RPMI7951 (cell line): ENCODE measurements around the gene PAF1. TPM values are rescaled to one million over a fixed set of nuclear protein-coding genes. Genes with fewer than 3 reads are reported as not detected.
A peak's percentile ranks its signal among the peaks of the same experiment; 100 is the strongest.
"Not testable (repeated sequence)": the region's sequence is repeated elsewhere in the genome, so short reads cannot be mapped to it uniquely, and the experiment has no call there.

Experiments used
- DNase-seq: peaks from one replicate; pipeline ENCODE4 v3.0.0-alpha.2; 2012; ENCODE audit warnings: low read depth
- total RNA-seq: library from RNA; depleted of rRNA; stranded (reverse); fragments of >200 nt; shearing (Covaris generic); gene quantifications from 2 replicates; pipeline ENCODE4 v1.2.3, GENCODE V29; 2014

PAF1 gene
- total RNA-seq, 1 experiment from 2014 or later, result 59.4 TPM

DNA sequence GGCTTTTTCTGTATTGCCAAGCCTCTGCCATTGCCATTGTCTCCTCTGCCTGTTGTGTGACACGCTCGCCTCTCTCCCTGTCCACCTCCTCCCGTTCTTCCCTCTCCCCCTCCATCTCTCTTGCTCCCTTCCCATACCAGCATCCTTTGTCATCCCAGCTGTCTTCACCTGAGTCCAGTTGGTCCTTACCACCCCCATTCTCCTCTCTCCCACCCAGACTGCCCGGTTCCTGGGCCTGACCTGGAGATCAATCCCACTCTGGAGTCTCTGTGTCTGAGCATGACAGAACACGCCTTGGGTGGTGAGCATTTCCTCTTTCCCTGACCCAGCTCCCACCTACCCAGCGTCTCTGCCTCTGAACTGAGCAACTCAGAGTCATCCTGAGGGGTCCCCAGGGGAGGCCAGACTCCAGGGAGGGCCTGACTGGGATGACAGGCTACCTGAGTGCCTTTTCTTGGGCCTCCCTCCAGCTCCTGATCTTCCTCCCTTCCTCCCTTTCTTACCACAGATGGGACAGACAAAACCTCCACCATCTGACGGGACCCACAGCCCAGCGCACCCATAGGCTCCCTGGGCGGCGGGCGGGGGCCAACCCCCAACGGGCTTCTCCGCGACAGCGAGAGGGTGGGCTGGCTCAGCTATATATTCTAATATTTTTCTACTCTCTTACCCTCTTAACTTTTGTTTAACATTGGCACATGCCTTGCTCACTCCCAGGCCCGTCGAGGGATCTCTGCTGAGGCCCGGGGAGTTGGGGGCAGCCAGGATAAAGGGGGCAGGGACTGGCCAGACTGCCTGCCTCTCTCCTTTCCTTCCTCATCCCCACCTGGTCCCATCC, 7.7 kb downstream of the PAF1 start:
- no peak for DNase-seq

GRCh38 chr19:39381910-39382611, 8.8 kb downstream of the PAF1 start:
- DNase-seq, result no peak

- no peak for DNase-seq
These were observed 10.1 kb downstream of the PAF1 start for GRCh38 chr19:39380521-39381502.

GRCh38 chr19:39379865-39380396, 11.0 kb downstream of the PAF1 start:
- no peak for DNase-seq

GRCh38 chr19:39379366-39379765, 11.5 kb downstream of the PAF1 start:
- DNase-seq, result not testable (repeated sequence)

- DNase-seq, result no peak
These were observed 13.2 kb downstream of the PAF1 start for GRCh38 chr19:39377373-39378362.

- no peak for DNase-seq
These were observed 15.0 kb downstream of the PAF1 start for GRCh38 chr19:39375929-39376328.

DNA sequence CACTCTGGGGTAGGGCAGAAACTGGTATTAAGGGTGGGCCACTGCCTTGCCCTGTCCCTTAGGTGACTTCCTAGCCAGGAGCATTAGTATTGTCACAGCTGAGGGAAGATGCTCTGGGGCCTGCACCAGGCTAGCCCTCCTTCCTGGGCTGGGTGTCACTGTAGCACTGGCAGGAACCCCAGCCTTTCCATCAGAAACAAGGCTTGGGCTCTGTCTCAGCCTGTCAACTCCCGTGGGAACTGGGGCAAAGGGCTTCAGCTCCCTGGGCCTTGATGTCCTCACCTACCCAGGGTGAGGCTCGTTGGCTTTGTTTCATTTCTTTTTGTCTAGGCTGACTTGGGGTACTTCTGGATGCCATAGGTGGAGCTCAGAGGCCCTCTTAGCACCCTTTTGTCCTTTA, 18.0 kb downstream of the PAF1 start:
- no peak for DNase-seq

DNA sequence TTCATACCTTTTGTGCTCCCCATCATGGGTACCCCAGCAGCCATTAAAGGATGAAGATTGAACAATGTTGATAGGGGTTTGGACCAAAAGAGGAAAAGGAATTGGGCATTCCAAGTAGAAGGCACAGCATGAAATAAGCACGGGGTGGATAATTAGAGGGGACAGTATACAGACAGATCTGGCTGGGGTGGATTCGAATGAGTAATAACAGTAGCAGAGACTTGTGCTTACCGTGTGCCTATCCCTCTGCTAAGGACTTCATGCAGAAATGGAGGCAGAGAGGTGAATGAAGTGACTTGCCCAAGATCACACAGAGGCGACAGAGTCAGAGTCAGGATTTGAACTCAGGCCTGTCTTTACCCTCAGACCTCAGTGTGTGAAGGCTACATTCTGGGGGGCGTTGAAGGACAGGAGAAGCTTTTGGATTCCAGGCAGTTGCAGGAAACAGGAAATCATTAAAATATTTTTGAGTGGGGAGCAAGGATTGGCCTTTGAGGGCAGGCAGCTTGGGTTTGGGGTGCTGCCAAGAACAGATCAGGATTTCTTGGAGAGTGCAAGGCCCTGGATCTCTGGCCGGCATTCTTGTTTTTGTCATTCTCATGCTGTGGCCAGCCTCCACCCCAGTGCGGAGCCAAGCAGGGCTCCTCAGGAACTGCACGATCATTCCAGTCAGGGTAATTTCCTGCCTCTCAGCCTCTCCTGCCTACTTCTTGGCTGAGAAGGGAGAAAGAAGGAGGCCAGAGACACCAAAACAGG, 18.7 kb downstream of the PAF1 start:
- peak; percentile 85 for DNase-seq

DNA sequence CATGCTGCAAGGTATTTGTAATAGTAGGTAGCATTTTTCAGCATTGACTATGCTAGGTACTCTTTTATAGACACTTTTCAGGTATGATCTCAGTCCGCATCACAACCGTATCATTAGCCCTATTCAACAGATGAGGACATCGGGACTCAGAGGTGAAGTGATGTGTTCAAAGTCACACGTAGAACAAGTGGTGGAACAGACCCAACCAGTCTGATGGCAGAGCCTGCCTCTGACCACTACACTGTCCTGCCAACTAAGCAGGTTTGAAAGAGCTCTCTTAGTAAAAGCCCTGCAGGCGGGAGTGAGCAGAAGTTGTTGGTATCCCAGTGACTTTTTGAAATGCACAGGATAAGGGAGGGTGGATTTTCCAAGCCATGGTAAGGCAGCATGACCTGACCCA, 20.2 kb downstream of the PAF1 start:
- DNase-seq, result no peak

DNA sequence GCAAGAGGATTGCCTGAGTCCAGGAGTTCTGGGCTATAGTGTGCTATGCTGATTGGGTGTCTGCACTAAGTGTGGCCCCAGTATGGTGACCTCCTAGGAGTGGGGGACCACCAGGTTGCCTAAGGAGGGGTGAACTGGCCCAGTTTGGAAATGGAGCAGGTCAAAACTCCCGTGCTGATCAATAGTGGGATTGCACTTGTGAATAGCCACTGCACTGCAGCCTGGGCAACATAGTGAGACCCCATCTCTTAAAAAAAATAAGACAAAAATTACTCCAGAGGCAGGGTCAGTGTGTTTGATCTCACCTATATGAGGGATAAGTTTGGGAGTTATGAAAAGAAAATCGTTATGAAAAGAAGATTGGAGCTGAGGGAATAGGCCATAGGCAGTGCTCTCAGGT, 21.7 kb downstream of the PAF1 start:
- DNase-seq, result no peak

DNA sequence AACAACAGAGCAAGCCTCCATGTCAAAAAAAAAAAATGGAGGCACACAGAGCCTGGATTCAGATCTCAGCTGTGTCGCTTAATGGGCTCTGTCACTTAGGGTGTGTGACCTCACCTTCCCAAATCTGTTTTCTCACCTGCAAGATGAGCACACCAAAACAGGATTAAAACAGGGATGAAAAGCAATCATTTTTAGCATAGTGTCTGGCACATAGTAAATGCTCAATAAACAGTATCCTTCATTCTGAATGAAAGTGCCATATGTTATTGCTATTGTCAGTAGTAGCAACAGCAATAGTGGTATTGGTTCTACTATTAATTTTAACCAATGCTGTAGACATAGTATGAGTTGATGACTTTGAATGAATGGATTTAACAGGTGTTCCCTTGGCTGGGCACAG, 25.4 kb downstream of the PAF1 start:
- DNase-seq, result no peak

DNA sequence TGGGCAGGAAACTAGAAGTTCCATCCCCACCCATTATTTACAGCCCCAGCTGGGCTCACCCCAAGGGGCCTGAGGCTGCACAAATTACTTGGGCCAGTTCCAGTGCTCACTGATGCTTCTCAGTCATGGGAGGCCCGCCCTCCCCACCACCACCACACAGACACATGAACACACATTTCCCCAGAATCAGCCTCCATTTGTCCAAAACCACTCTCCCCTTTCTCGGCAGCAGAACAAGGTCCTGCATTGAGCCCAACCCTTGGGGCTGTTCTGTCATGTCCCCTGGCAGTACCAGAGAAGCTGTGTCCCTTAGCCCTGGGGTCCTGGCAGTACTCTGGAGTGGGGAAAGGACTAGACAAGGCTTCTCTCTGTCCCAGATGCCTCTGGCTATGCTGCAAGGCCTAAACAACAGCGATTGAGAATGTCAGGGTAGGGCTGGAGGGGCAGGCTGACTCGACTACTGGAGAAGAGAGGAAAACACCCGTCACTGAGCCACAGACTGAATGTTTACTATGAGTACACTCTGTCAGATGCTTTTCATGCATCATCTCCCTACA, 26.9 kb downstream of the PAF1 start:
- DNase-seq, result peak; percentile 48

- DNase-seq, result peak; percentile 43
These were observed 27.9 kb downstream of the PAF1 start for GRCh38 chr19:39362682-39363657.

DNA sequence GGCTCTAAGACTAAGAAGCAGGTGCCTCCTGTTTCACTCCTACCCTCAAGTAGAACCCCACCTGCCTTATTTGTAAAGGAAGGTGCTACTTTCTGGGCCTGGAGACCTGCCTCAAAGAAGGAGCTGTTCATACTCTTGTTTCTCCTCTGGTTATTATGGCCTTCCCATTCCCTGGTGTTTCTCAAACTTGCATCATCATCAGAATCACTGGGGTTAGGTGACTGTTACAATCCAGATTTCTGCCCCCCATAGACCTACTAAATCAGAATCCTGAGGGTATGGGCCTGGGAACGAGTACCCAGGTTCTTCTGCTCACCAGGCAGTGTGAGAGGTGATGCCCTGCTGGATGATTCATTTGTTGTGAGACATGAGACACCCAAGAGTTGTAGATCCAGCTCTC, 30.3 kb downstream of the PAF1 start:
- DNase-seq, result no peak

- DNase-seq, result no peak
These were observed 31.9 kb downstream of the PAF1 start for GRCh38 chr19:39359026-39359425.

GRCh38 chr19:39356647-39357046, 34.3 kb downstream of the PAF1 start:
- DNase-seq, result no peak

- DNase-seq, result no peak
These were observed 34.8 kb downstream of the PAF1 start for GRCh38 chr19:39356073-39356472.
